ENCODE measurements around the gene IQCN.
A peak's percentile ranks its signal among the peaks of the same experiment; 100 is the strongest.

Gene IQCN

DNA sequence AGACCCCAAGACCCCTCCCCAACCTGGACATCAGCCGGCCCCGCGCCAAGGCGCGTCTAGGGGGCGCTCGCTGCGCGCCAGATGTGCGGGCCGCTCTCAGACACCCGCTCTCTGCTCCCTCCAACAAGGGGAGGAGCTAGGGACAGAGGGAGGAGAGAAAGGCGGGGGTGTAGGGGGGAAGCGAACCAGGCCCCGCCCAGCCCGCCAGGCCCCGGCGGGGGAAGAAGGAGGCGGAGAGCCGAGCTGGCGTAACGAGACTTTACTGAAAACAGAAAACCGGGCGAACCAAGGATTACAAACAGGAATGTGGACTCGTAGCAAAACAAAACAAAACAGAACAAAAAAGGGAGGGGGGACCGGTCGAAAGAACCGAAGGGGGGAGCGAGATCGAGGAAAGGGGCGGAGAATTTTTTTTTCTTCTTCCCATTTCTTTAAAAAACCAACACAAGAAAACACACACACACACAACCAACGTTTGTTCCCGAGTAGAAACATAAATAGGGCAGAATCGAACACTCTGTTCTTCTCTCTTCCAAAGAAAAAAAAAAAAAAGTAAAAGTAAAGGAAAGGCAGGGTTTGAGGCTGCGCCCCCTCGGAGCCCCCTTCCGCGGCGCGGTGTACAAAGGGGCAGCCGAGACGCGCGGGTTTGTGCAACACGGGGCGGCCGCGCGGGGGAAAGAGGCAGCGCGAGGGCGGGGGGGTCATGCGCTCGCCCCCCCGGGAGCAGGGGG is 5.4 kb upstream of the IQCN start:
- H3K4me3 ChIP-seq (ENCODE audit: low read length): peak overlapping the region; percentile 33
- no peaks in the 10 kb centered on the region for H3K9me3 ChIP-seq (ENCODE audit: control insufficient read depth, low read length)
- H3K36me3 ChIP-seq (ENCODE audit: control insufficient read depth, insufficient read depth, low read length): peaks cover 7% of the 10 kb centered on the region
- no peaks in the 10 kb centered on the region for H3K27me3 ChIP-seq (ENCODE audit: control insufficient read depth, insufficient read depth, low read length)
- peak overlapping the region; percentile 100 for H3K9ac ChIP-seq (ENCODE audit: low read length)
- peaks cover 51% of the 10 kb centered on the region for H3K4me1 ChIP-seq (ENCODE audit: control insufficient read depth, insufficient read depth, low read length)

GRCh38 chr19:18279266-18279515 is 4.9 kb upstream of the IQCN start:
- Histone ChIP-seq H3K9me3 (ENCODE audit: control insufficient read depth, low read length) (no peaks in the 10 kb centered on the region), H3K36me3 (ENCODE audit: control insufficient read depth, insufficient read depth, low read length) (peaks cover 7% of the 10 kb centered on the region), H3K4me3 (ENCODE audit: low read length) (peak overlapping the region; percentile 33), H3K27me3 (ENCODE audit: control insufficient read depth, insufficient read depth, low read length) (no peaks in the 10 kb centered on the region), H3K4me1 (ENCODE audit: control insufficient read depth, insufficient read depth, low read length) (peaks cover 56% of the 10 kb centered on the region), H3K9ac (ENCODE audit: low read length) (peak overlapping the region; percentile 100)

GRCh38 chr19:18278521-18279265 is 4.4 kb upstream of the IQCN start:
- peaks cover 7% of the 10 kb centered on the region for H3K36me3 ChIP-seq (ENCODE audit: control insufficient read depth, insufficient read depth, low read length)
- H3K9me3 ChIP-seq (ENCODE audit: control insufficient read depth, low read length): no peaks in the 10 kb centered on the region
- peak overlapping the region; percentile 100 for H3K9ac ChIP-seq (ENCODE audit: low read length)
- H3K27me3 ChIP-seq (ENCODE audit: control insufficient read depth, insufficient read depth, low read length): no peaks in the 10 kb centered on the region
- H3K4me1 ChIP-seq (ENCODE audit: control insufficient read depth, insufficient read depth, low read length): peaks cover 61% of the 10 kb centered on the region
- H3K4me3 ChIP-seq (ENCODE audit: low read length): peak overlapping the region; percentile 33

- Histone ChIP-seq H3K36me3 (ENCODE audit: control insufficient read depth, insufficient read depth, low read length) (peaks cover 7% of the 10 kb centered on the region), H3K9ac (ENCODE audit: low read length) (peak overlapping the region; percentile 42)
Observed at GRCh38 chr19:18274781-18275356, 617 bp upstream of the IQCN start.

GRCh38 chr19:18273561-18274218 is 562 bp downstream of the IQCN start:
- no peak overlapping the region for H3K9ac ChIP-seq (ENCODE audit: low read length)
- no peaks in the 10 kb centered on the region for H3K27me3 ChIP-seq (ENCODE audit: control insufficient read depth, insufficient read depth, low read length)
- peaks cover 46% of the 10 kb centered on the region for H3K4me1 ChIP-seq (ENCODE audit: control insufficient read depth, insufficient read depth, low read length)
- peaks cover 1% of the 10 kb centered on the region for H3K36me3 ChIP-seq (ENCODE audit: control insufficient read depth, insufficient read depth, low read length)
- no peaks in the 10 kb centered on the region for H3K9me3 ChIP-seq (ENCODE audit: control insufficient read depth, low read length)
- H3K4me3 ChIP-seq (ENCODE audit: low read length): no peak overlapping the region

More at GRCh38 chr19:18274781-18275356, 617 bp upstream of the IQCN start:
- H3K27me3 ChIP-seq (ENCODE audit: control insufficient read depth, insufficient read depth, low read length): no peaks in the 10 kb centered on the region
- no peaks in the 10 kb centered on the region for H3K9me3 ChIP-seq (ENCODE audit: control insufficient read depth, low read length)
- H3K4me1 ChIP-seq (ENCODE audit: control insufficient read depth, insufficient read depth, low read length): peaks cover 53% of the 10 kb centered on the region
- H3K4me3 ChIP-seq (ENCODE audit: low read length): no peak overlapping the region

GRCh38 chr19:18271433-18271841 is 2.8 kb downstream of the IQCN start:
- Histone ChIP-seq H3K4me3 (ENCODE audit: low read length) (no peak overlapping the region), H3K4me1 (ENCODE audit: control insufficient read depth, insufficient read depth, low read length) (peaks cover 28% of the 10 kb centered on the region), H3K36me3 (ENCODE audit: control insufficient read depth, insufficient read depth, low read length) (peaks cover 7% of the 10 kb centered on the region), H3K9ac (ENCODE audit: low read length) (no peak overlapping the region), H3K9me3 (ENCODE audit: control insufficient read depth, low read length) (no peaks in the 10 kb centered on the region), H3K27me3 (ENCODE audit: control insufficient read depth, insufficient read depth, low read length) (no peaks in the 10 kb centered on the region)

GRCh38 chr19:18270326-18270725 is 3.9 kb downstream of the IQCN start:
- Histone ChIP-seq H3K36me3 (ENCODE audit: control insufficient read depth, insufficient read depth, low read length) (peaks cover 11% of the 10 kb centered on the region), H3K4me1 (ENCODE audit: control insufficient read depth, insufficient read depth, low read length) (peaks cover 21% of the 10 kb centered on the region)

GRCh38 chr19:18269070-18269723 is 5.1 kb downstream of the IQCN start:
- H3K4me1 ChIP-seq (ENCODE audit: control insufficient read depth, insufficient read depth, low read length): peaks cover 9% of the 10 kb centered on the region
- peaks cover 11% of the 10 kb centered on the region for H3K36me3 ChIP-seq (ENCODE audit: control insufficient read depth, insufficient read depth, low read length)
- H3K27me3 ChIP-seq (ENCODE audit: control insufficient read depth, insufficient read depth, low read length): no peaks in the 10 kb centered on the region

More at GRCh38 chr19:18270326-18270725, 3.9 kb downstream of the IQCN start:
- H3K27me3 ChIP-seq (ENCODE audit: control insufficient read depth, insufficient read depth, low read length): no peaks in the 10 kb centered on the region
- no peaks in the 10 kb centered on the region for H3K9me3 ChIP-seq (ENCODE audit: control insufficient read depth, low read length)
- H3K4me3 ChIP-seq (ENCODE audit: low read length): no peak overlapping the region
- H3K9ac ChIP-seq (ENCODE audit: low read length): no peak overlapping the region

GRCh38 chr19:18266771-18267686 is 7.2 kb downstream of the IQCN start:
- Histone ChIP-seq H3K9me3 (ENCODE audit: control insufficient read depth, low read length) (no peaks in the 10 kb centered on the region), H3K4me3 (ENCODE audit: low read length) (no peak overlapping the region), H3K36me3 (ENCODE audit: control insufficient read depth, insufficient read depth, low read length) (peaks cover 18% of the 10 kb centered on the region), H3K27me3 (ENCODE audit: control insufficient read depth, insufficient read depth, low read length) (no peaks in the 10 kb centered on the region), H3K4me1 (ENCODE audit: control insufficient read depth, insufficient read depth, low read length) (no peaks in the 10 kb centered on the region), H3K9ac (ENCODE audit: low read length) (no peak overlapping the region)

More at GRCh38 chr19:18269070-18269723, 5.1 kb downstream of the IQCN start:
- Histone ChIP-seq H3K4me3 (ENCODE audit: low read length) (no peak overlapping the region), H3K9me3 (ENCODE audit: control insufficient read depth, low read length) (no peaks in the 10 kb centered on the region), H3K9ac (ENCODE audit: low read length) (no peak overlapping the region)

DNA sequence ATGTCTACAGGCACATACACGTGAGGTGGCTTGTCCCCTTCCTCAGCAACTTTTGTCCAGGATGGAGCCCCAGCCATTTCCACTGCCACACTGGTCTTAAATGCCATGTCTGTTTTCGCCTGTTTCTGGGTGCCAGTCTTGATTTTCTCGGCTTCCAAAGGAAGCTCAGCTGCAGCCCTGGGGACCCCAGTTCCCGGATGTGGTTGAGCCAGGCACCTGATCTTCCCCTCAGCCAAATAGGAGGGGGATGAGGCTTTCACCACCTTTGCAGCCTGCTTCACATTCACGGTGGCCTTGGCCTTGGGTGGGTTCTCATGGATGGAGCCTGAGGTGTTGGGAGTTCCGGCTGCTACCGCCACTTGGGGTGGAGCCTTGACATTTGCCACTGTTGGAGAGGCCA is 8.7 kb downstream of the IQCN start:
- H3K4me1 ChIP-seq (ENCODE audit: control insufficient read depth, insufficient read depth, low read length): no peaks in the 10 kb centered on the region
- H3K36me3 ChIP-seq (ENCODE audit: control insufficient read depth, insufficient read depth, low read length): peaks cover 18% of the 10 kb centered on the region
- H3K9ac ChIP-seq (ENCODE audit: low read length): no peak overlapping the region

DNA sequence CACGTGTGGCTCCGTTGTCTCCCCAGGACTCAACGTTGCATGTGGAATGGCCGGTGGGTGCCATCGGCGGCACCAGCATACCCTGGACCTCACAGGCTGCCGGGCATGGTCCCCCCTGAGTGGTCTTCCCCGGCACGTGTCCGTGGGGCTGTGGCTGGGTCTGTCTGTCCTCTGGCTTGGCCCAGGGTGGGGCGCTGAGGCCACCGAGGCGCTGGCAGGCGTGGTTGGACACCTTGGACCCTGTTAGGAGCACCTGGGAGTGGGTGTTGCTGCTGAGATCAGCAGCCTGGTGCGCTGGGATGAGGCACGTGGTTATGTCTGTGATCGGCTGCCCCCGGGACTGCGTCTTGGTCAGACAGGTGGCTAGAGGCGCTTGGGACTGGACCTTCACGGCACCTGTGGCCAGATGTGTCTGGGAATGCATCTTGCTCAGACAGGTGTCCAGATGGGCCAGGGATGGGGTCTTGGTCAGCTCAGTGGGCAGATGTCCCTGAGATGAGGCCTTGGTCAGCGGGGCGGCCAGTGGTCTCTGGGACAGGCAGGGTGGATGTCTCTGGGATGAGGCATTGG is 9.2 kb downstream of the IQCN start:
- Histone ChIP-seq H3K4me1 (ENCODE audit: control insufficient read depth, insufficient read depth, low read length) (no peaks in the 10 kb centered on the region), H3K36me3 (ENCODE audit: control insufficient read depth, insufficient read depth, low read length) (peaks cover 18% of the 10 kb centered on the region), H3K4me3 (ENCODE audit: low read length) (no peak overlapping the region), H3K9me3 (ENCODE audit: control insufficient read depth, low read length) (no peaks in the 10 kb centered on the region), H3K27me3 (ENCODE audit: control insufficient read depth, insufficient read depth, low read length) (no peaks in the 10 kb centered on the region), H3K9ac (ENCODE audit: low read length) (no peak overlapping the region)

More for the DNA sequence above, 8.7 kb downstream of the IQCN start:
- H3K9me3 ChIP-seq (ENCODE audit: control insufficient read depth, low read length): no peaks in the 10 kb centered on the region
- no peaks in the 10 kb centered on the region for H3K27me3 ChIP-seq (ENCODE audit: control insufficient read depth, insufficient read depth, low read length)
- H3K4me3 ChIP-seq (ENCODE audit: low read length): no peak overlapping the region

All from mucosa of stomach (tissue), 1 donor.